ENCODE results near the gene CCDC136.

CCDC136 gene

DNA sequence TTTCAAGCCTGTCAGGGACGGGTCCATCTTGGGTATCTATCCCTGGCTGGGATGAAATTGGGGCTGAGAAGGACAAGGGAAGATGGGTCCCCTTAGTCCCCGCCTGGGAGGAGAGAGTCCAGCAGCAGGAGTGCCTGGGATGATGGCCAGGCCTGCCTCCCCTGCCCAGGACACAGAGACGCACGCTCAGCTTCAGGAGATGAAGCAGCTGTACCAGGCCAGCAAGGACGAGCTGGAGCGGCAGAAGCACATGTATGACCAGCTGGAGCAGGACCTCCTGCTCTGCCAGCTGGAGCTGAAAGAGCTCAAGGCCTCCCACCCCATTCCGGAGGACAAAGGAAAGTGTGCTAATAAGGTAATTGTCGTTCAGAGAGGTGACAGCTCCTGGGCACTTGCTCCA, 15.4 kb downstream of the CCDC136 start:
- DNase-seq: no peak

DNA sequence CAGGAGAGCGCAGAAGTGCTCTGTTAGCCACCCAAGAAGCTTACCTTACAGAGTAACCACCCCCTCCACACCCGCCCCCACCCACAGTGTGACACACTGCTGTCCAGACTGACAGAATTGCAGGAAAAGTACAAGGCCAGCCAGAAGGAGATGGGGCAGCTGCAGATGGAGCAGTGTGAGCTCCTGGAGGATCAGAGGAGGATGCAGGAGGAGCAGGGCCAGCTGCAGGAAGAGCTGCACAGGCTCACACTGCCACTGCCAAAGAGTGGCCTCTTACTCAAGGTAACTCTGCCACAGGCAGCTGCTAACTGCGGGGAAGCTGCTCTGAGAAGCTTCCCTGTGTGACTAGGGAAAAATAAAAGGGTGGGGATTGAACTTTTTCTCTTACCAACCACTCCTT, 17.6 kb downstream of the CCDC136 start:
- no peak for DNase-seq

- no peak for DNase-seq
Measured at GRCh38 chr7:128810473-128810872, 18.7 kb downstream of the CCDC136 start.

DNA sequence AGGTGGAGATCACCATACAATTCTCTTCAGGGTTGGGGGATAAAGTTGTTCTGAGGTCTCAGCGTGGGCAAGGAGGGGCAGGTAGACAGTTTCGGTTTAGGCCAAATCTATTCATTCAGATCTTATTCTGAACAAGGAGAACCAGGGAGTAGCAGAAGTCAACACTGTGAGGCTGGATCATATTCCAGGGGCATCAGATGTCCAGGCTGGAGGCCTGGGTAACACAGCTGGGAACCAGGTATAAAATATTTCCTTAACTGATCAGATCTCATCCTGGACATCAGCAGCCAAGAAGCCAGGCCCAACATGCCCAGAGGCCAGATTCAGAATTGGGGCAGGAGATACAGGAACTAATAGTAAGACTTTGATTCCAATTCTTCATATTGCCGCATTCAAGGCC, 19.2 kb downstream of the CCDC136 start:
- DNase-seq: no peak

DNA sequence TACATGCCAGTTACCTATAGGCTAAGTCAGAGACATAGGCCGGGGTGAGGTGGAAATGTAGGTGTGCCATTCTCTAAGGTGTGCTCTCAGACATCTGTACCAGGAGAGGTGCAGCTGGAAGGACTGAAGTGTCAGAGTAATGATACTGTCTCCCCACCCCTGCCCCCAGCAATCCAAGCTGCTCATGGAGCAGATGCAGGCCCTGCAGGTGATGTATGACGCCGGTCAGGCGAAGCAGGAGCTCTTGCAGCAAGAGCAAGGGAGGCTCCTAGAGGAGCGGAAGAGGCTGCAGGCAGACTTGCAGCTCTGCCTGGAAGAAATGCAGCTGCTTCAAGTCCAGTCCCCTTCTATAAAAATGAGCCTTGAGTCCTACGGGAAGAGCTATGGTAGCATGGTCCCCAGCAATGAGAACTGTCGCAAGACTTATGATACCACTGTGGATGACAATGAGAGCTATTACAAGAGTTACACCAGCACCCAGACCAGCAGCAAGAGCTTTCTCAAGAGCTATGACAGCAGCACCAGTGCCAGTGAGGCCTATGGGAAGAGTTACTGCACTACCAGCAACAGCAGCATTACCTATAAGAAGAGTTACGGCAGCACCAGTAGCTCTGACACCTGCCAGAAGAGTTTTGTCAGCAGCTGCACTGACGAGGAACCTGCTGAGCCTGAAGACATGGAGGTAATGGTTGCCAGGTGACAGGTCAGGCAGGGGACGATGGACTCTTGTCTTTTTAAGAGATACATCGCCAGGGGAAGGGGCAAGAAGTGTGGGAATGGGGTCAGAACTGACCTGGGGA, 20.1 kb downstream of the CCDC136 start:
- DNase-seq: no peak

GRCh38 chr7:128812514-128813168, 20.9 kb downstream of the CCDC136 start:
- DNase-seq: no peak

DNA sequence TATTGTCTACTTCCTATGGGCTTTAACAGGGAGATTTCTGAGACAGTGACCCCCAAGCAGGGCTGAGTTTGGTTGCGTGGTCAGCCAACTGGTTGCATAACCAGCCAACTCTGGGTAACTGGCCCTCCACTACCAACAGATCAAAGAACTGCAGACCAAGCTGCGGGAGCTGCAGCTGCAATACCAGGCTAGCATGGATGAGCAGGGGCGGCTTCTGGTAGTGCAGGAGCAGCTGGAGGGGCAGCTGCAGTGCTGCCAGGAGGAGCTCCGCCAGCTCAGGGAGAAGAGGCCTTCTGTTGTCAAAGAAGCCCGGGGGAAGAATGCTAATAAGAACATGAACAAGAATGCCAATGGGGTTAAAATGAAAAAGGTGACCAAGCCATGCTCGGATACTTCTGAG, 22.7 kb downstream of the CCDC136 start:
- no peak for DNase-seq

DNA sequence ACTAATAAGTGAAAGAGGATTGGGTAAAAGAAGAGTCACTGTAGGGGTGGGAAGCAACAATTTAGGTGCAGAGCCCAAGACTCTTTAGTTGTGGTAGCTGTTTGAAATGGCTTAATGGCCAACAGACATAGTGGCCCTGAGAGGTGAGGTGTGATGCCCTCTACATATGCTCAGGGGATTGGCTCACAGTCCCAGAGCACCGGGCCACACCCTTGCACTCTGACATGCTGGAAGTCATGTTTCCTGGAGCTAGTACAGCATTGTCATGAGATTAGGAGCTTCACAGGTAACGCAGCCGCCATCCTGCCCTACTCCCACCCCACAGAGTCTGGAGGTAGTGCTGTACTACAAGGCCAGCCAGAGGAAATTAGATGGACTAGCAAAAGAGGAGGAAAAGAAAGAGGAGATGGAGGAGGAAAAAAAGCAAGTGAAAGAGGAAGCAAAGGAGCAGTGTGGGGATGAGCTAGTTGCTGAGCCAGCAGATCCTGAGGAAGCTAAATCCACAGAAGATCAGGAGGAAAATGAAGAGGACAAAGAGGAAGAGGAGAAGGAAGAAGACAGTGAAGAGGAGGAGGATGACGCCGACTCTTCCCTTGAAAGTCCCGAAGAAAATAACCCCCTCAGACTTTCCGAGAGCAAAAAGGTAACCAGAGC, 23.6 kb downstream of the CCDC136 start:
- DNase-seq: no peak

DNA sequence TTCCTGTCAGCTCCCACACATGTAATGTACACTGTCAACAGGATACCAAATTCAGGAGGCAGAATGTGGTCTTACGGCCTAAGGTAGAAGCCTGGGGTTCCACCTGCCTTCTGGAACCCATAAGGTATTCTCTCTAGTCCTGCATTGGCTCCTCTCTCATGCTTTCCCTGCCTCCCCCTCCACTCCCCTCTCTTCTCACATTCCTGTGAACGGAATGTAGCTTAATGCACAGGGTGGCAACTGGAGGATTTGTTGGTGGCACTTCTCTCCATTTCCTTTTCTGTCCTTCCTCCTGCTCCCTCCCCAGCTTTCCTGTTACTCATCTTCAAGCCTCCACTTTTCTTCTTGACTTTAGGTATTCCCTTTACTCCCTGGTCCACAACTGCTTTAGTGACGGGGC, 26.9 kb downstream of the CCDC136 start:
- no peak for DNase-seq

DNA sequence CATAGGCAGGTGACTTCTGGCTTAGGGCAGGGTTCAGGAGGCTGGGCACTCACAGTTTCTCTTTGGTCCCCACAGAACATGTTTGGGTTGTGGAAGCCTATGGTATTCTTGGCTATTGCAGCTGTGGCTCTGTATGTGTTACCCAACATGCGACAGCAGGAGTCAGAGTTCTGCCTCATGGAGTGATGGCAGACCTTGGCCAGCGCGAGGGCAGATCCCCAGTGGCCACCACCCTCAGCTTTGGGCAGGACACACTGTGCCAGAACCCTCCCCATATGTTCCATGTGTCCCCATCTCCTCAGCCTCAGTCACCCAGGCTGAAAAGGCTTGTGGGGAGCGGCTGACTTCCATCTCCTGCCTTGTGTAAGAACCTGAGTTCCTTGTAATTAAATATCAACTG, 30.0 kb downstream of the CCDC136 start:
- no peak for DNase-seq

DNA sequence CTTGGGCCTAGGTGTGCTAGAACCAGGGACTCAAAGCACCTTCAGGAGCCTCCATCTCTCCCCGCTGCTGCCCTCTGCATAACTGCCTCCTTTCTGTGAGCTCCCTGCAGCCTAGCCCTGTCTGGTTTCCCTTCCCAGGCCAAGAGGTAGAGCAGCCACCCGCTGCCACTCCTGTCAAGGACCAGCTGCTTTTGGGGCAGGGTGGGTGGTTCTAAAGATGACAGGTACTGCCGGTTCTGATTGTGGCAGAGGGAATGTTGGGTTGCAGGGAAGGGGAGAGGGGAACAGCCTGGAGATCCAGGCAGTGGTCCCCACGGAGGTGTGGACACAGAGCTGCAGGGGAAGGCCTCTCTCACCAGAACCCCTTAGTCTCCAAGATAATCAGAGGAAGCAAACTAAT, 34.7 kb downstream of the CCDC136 start:
- DNase-seq: no peak

GRCh38 chr7:128826916-128827247, 35.1 kb downstream of the CCDC136 start:
- DNase-seq: no peak

DNA sequence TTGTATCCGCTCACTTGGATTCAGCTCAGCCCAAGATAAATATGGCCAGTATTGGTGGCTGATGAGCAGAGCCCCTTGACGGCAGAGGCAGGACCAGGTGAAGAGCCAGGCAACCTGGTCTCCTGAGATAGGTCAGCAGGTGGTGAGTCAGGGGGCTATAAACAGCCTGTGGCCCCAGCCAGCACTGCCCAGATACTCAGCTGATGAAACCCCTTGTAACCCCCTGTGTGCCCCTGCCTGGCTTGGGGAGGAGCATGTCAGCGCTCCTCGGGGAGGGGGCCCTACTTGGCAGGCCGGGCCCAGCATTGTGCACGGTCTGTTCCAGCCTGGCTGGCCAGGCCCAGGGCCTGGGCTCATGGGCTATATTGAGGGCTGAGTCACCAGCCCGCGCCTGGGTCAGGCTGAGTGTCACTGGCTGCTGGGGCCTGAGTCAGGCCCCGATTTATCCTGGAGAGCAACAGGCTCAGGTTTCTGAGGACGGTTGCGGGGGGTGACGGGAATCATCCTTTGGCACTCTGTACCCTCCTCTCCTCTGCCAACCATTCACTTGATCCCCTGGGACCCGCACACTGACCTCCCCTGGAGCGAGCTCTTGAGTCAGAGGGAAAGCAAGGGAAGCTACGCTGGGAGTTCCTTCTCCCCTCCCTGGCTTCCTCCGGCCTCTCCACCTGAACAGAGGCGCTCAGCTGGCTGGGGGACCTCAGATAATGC, 35.6 kb downstream of the CCDC136 start:
- DNase-seq: no peak

DNA sequence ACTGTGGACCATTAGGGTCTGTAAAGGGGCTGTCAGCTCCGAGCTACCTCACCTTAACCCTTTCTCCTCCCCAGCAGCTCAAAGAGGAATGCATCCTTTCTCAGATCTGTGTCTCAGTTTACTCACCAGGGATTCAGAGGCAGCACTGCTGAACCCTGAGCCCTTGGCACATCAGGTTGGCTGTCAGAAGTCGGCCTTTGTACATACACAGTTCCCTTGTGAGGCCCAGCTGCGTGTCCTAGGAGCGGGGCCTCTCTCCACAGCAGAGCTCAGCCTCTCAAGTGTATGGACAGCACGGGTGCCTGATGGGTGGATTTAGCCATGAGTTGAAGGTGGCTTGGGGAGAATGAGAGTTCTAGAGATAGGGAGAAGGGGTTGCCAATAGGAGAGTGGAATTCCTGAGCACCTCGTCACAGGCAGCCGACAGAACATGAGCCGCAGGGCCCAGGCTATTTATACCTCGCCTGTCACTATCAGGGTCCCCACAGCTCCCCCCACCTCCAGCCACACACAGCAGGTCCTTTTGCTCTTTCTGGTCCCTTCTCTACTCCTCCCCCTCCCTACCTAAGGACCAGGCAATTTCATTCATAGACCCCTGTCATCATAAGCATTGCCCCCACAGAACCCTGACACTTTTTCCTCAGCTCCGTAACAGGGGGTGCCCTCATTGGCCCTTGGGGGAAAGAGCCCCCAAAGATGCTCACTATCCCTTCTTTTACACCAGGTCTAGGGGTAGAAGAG, 36.4 kb downstream of the CCDC136 start:
- no peak for DNase-seq

DNA sequence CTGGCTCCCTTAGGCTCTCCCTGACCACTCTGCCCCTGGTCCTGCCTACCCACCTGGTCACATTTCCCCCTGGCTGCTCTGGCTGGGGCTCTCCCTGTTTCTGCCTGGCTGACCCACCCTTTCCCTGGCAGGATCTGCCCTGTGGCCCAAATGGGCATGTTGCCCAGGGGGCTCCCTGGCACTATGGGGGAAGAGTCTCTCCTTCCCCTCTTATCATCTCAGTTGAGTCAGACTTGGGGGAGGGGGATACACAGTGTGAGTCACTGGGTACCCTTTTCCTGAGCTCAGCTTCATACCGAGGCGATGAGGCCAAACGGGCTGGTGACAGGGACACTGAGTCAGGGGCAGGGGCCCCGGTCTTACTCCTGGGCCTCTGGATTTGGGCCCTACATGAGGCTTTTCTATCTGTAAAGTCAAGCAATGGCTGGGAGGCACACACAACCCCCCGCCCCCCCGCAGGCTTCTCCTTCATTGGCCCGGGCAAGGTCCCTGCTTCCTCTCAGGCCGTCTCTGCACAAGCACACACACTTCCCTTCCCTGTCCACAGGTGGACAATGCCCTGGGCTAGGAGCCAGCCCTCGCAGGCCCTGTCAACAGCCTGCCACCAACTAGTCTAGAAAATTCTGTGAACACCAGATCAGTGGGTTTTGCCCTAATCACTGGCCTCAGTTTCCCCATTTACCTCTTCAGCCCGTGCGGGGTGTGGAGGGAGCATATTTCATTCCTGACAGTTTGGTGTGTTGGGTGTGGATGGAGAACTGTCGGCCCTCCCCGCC, 37.8 kb downstream of the CCDC136 start:
- DNase-seq: no peak

DNA sequence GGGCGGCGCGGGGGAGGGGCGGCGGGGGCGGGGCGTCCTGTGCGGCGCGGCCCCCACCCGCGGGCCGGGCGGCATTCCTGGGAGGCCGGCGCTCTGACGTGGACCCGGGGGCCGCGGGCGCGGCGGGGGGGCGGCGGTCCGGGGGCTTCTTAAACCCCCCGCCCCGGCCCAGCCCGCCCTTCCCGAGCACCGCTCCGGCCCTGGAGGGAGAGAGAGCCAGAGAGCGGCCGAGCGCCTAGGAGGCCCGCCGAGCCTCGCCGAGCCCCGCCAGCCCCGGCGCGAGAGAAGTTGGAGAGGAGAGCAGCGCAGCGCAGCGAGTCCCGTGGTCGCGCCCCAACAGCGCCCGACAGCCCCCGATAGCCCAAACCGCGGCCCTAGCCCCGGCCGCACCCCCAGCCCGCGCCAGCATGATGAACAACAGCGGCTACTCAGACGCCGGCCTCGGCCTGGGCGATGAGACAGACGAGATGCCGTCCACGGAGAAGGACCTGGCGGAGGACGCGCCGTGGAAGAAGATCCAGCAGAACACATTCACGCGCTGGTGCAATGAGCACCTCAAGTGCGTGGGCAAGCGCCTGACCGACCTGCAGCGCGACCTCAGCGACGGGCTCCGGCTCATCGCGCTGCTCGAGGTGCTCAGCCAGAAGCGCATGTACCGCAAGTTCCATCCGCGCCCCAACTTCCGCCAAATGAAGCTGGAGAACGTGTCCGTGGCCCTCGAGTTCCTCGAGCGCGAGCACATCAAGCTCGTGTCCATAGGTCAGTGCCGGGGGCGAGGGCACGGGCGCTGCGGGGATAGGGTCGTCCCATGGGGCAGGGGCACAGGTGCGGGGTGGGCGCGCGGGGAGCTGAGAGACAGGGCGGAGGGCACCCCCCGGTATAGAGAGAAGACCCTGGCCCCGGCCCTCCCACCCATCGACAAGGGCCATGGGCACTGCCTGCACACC, 38.7 kb downstream of the CCDC136 start, which contains the start of gene FLNC:
FLNC (plus strand) TSS at position 176 of the 947 bp plus-strand sequence; CDS start at position 408, 232 bp downstream.
- DNase-seq: peak; percentile 11

- DNase-seq: no peak
Measured at GRCh38 chr7:128831178-128831993, 39.6 kb downstream of the CCDC136 start.

- no peak for DNase-seq
Measured at GRCh38 chr7:128831994-128832879, 40.5 kb downstream of the CCDC136 start.

DNA sequence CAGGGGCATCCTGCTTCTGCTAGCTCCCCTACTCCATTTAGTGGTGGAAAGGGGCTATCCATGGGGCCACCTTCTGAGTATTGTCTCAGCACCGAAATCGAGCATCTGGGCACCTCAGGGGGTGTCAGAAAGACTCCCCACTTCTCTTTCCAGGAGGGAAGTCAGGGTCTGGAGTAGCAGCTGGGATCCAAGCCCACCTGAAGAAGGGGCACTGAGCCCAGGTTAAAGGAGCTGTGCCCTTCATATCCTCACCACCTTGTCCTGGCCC, 41.0 kb downstream of the CCDC136 start:
- DNase-seq: no peak
